HG03575 (cell line): ENCODE results near the gene CPA5.

Experiments
- ATAC-seq: cut with Tn5 transposase; IDR thresholded peaks from one replicate; pipeline ENCODE4 v1.9.1; 2021; ENCODE audit not compliant: unreplicated experiment, insufficient number of reproducible peaks, low FRiP score; ENCODE audit errors: extremely low read depth

Gene CPA5

GRCh38 chr7:130324306-130324943 is 20.2 kb upstream of the CPA5 start:
- no peak for ATAC-seq

DNA sequence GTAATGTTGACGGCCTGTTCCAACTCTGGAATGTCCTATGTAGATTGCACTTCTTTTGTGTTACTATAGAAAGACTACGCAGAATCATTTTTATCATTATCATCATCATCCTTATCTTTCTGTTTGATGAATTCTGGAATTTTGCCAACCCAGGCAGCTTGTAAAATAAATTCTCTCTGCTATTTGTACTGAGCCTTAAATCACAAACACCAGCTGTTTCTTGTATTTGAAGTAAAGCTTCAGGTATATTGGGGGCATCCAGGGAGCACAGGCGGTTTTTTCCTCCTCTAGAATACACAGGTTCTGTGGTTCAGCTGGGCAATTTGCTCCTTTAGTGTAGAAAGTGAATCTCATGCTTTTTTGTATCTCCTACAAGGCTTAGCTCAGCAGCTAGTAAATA is 14.9 kb upstream of the CPA5 start:
- no peak for ATAC-seq

- no peak for ATAC-seq
These were observed 12.2 kb upstream of the CPA5 start for GRCh38 chr7:130332259-130333053.

- no peak for ATAC-seq
These were observed 10.8 kb upstream of the CPA5 start for GRCh38 chr7:130333832-130334231.

- no peak for ATAC-seq
These were observed 10.3 kb upstream of the CPA5 start for GRCh38 chr7:130334274-130334673.

DNA sequence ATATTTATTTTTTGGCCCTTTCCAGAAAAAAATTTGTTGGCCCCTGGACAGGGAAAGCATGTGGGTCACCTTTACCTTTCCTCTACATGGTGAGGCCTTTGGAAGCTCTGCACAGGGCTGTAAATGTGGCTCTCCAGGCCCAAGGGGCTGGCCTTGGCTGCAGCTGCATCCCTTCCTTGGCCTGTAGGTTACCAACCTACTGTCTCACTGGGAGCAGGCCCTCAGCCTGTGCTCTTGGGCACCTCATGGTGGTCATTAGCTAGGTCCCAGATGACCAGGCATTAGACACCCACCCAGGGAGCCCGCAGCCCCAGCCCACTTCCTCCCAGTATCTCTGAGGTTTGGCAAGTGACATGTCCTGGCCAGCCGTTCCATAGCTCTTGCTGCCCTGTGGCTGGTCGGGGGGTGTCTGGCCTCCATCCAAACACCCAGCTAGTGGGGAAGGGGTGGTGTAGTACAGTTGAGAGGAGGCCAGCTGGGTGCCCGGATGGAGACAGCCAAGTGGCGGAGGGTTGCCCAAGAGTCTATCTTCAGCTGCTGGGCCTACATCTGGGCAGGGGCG is 7.1 kb upstream of the CPA5 start:
- no peak for ATAC-seq

DNA sequence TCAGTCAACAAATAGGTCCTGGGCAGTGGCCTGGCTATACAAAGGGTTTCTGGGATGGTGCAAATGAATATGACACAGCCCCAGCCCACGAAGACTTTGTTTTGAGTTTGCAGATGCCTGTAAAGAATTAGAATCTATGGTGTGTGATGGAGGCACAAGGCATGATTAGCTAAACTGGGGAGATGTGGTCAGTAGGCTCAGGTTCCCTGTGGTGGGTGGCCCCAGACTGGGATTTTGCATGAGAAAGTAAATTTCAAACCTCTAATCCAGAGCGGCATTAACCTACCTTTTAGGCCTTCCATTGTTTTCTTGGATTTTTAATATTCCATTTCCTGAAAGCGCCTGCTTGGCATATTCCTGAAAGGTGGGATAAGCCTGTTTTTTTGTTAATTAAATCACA is 6.4 kb upstream of the CPA5 start:
- ATAC-seq = no peak

GRCh38 chr7:130341882-130342281 is 2.7 kb upstream of the CPA5 start:
- no peak for ATAC-seq

DNA sequence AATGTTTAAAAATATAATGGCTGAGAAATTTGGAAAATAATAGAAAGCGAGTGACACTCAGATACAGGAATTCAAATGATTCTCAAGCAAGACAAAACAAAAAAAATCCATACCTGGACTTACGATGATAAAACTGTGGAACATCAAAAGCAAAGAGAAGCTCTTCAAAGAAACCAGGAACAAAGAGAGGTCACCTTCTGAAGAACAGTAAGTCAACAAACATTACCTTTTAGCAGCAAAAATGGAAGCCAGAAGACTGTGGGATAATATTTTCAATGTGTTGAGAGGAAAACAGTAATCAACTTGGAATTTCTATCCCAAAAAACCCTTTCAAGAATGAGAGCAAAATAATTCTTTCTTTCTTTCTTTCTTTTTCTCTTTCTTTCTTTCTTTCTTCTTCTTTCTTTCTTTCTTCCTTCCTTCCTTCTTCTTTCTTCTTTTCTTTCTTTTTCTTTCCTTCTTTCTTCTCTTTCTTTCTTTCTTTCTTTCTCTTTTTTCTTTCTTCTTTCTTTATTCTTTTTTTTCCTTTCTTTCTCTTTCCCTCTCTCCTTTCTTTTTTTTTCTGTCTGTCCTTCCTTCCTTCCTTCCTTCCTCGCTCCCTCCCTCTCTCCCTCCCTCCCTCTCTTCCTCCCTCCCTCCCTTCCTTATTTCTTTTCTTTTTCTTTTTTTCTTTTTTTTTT is 1.8 kb upstream of the CPA5 start:
- ATAC-seq = no peak

GRCh38 chr7:130345136-130345535 is 520 bp downstream of the CPA5 start:
- no peak for ATAC-seq

DNA sequence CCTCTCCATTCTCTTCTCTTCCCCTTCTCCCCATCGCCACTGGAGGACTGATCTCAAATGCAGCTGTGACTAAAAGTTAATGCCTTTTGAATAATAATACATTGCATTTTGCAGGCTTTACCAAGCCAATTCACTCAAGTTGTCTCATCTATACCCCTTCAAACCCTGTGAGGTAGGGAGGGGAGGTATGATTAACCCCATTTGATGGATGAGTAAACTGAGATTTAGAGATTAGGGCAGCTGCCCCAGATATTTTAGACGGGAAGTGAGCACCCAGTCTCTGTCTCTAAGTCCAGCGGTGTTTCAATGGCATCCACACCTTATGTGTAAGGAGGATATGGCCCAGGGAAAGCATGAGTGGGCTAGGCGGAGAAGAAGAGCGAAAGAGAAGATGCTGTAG is 1.1 kb downstream of the CPA5 start:
- no peak for ATAC-seq

DNA sequence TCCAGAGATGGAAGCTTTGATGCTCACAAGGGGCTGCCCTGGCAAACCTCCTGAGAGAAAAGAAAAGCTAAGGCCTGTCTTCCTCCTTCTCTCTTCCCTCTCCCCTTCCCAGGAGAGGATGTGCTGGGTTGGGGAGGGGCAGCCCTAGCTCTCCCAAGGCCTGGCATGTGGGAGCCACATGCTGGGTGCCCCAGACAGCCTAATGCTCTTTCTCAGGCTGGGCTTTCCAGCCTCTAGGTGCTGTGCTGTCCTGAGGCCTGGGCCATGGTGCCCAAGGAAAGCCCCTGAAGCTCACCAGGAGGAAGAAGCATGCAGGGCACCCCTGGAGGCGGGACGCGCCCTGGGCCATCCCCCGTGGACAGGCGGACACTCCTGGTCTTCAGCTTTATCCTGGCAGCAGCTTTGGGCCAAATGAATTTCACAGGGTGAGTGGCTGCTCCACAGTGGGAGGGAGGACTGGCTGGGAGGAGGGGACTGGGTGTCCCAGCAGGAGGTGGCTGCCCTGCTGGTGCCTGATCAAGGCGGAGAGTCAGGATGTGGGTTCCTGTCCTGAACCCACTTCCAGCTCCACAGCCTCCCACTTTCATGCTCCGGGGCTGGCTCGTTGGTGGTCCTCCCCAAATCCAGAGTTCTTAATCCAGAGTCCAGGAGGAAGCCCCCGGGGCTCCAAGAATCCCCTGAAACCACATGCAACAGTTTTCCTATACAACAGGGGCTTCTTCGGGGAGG is 1.7 kb downstream of the CPA5 start:
- ATAC-seq = no peak

- no peak for ATAC-seq
These were observed 2.3 kb downstream of the CPA5 start for GRCh38 chr7:130346941-130347340.

DNA sequence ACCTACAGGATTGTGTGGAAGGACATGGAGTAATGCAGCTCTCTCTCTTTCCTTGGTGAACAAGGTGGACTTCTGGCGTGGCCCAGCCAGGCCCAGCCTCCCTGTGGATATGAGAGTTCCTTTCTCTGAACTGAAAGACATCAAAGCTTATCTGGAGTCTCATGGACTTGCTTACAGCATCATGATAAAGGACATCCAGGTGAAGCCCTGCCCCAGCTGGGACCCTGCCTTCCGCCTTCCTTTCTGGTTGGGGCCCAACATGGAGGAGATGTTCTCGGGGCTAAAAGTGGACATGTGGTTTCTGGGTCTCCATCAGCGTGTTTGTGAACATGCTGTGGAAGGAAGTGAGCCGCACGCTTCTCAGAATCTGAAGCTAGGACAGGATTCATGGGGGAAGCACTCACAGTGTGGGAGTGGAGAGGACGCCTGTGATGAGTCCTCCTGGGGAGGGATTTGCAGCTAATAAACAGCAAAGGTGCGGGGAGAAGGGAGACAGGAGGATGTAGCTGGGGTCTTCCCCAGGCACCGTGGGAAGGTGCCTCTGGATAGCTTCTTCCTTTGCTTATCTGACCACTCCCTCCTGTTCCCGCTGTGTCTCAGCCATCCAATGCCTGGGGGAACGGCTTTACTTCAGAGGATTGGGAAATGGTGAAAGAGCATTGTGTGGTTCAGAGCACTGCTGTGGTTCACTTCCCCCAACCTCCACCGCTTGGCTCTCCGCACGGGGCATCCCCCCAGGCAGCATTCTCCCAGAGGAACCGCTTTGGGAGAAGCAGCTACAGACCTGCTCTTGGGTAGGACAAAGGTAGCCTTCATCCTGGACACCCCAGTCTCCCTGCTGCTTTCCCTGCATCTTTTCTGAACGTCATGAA is 5.5 kb downstream of the CPA5 start:
- ATAC-seq = no peak

- no peak for ATAC-seq
These were observed 6.6 kb downstream of the CPA5 start for GRCh38 chr7:130350945-130351790.

DNA sequence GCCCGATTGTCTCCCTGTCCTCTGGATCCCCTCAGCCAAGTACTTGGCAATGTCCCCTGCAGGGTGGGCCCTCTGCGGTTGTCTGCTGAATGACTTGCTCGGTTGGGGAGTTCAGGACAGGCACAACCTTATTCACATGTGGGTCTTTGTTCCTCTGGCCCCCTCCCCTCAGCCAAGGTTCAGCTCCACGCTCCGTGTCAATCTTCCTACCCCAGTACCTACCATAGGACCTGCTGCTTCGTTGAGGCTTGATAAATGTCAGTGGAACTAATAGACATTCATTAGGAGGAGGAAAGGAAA is 7.1 kb downstream of the CPA5 start:
- no peak for ATAC-seq

GRCh38 chr7:130352194-130353074 is 7.8 kb downstream of the CPA5 start:
- ATAC-seq = no peak
